ENCODE results near the gene CDH6. TPM values are rescaled to one million over a fixed set of nuclear protein-coding genes. Genes with fewer than 3 reads are reported as not detected.
A peak's percentile ranks its signal among the peaks of the same experiment; 100 is the strongest.

CDH6 gene
- total RNA-seq, 1 donor from 2014 or later, result 17.9 TPM

DNA sequence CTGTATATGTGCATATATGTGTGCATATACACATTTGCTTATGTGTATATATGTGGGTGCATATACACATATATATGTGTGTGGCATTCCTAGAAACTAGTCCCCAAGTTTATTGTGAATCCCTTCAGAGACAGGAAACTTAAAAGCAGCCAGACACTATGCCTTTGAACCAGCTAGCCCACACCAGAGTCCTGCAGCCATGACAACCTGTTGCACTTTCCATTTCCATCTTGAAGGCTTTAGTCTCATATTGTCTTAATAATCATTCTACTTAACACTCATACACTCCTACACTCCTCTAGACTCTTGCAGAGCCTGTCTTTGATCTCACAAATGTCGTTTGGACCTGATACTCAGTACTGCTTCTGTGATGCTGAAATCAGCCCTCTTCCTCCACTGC is 34.8 kb upstream of the CDH6 start:
- Mint-ChIP-seq H3K27me3 (ENCODE audit: insufficient read depth, low read depth) (peaks cover 30% of the 10 kb centered on the region), H3K4me3 (no peak overlapping the region), H3K9me3 (no peaks in the 10 kb centered on the region), H3K36me3 (no peaks in the 10 kb centered on the region), H3K27ac (no peak overlapping the region), H3K4me1 (peaks cover 73% of the 10 kb centered on the region)
- Histone ChIP-seq H3K9me3 (ENCODE audit: low read depth) (no peaks in the 10 kb centered on the region), H3K9ac (no peak overlapping the region), H3K4me2 (no peak overlapping the region), H3K4me3 (no peak overlapping the region), H3K79me2 (ENCODE audit: low read depth) (no peaks in the 10 kb centered on the region), H4K20me1 (ENCODE audit: low read depth) (no peaks in the 10 kb centered on the region), H3K4me1 (peaks cover 43% of the 10 kb centered on the region), H3F3A (ENCODE audit: low read depth) (peaks cover 14% of the 10 kb centered on the region), H3K36me3 (no peaks in the 10 kb centered on the region), H3K27ac (no peak overlapping the region), H2AFZ (replicated peaks) (no peak overlapping the region), H3K27me3 (no peaks in the 10 kb centered on the region)
- TF ChIP-seq EZH2 (IDR thresholded peaks at IDR 0.05), result no peak
- TF ChIP-seq, protein P1, sequence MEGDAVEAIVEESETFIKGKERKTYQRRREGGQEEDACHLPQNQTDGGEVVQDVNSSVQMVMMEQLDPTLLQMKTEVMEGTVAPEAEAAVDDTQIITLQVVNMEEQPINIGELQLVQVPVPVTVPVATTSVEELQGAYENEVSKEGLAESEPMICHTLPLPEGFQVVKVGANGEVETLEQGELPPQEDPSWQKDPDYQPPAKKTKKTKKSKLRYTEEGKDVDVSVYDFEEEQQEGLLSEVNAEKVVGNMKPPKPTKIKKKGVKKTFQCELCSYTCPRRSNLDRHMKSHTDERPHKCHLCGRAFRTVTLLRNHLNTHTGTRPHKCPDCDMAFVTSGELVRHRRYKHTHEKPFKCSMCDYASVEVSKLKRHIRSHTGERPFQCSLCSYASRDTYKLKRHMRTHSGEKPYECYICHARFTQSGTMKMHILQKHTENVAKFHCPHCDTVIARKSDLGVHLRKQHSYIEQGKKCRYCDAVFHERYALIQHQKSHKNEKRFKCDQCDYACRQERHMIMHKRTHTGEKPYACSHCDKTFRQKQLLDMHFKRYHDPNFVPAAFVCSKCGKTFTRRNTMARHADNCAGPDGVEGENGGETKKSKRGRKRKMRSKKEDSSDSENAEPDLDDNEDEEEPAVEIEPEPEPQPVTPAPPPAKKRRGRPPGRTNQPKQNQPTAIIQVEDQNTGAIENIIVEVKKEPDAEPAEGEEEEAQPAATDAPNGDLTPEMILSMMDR (IDR thresholded peaks at IDR 0.05), result no peak
- no peak for TF ChIP-seq EZH2phosphoT487 (IDR thresholded peaks at IDR 0.05)
- no peak for DNase-seq (ENCODE audit: low spot score)

DNA sequence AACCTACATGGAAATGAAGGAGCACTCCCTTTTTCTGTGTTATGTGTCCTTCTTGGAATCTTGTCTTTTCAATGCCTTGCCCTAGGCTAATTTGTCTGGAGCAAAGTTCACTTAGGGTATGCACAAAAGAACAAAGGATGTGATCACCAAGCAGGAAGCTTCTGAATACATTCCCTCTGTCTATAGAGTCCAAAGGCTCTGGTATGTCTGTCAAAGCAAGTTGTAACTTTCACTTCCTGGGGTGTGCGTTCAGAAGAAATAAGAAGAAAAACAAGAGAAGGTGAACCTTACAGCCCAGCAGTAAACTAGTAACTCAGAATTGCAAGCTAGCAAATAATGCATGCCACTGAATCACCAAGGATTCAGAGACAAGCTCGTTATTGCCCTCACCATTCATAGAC is 31.7 kb upstream of the CDH6 start:
- no peak overlapping the region for H3K9ac ChIP-seq
- H2AFZ ChIP-seq (replicated peaks), result no peak overlapping the region
- no peaks in the 10 kb centered on the region for H3K36me3 Mint-ChIP-seq
- H3K4me3 ChIP-seq, result peak overlapping the region; percentile 21
- H3K4me3 Mint-ChIP-seq, result peak overlapping the region; percentile 42
- H3K27ac Mint-ChIP-seq, result peak overlapping the region; percentile 40
- TF ChIP-seq EZH2 (IDR thresholded peaks at IDR 0.05) (no peak), EZH2phosphoT487 (IDR thresholded peaks at IDR 0.05) (no peak)
- TF ChIP-seq, protein P1 (IDR thresholded peaks at IDR 0.05), result no peak
- peak overlapping the region; percentile 67 for H3K4me2 ChIP-seq
- H3K27ac ChIP-seq, result peak overlapping the region; percentile 53
- H3K79me2 ChIP-seq (ENCODE audit: low read depth), result no peaks in the 10 kb centered on the region
- H3K4me1 Mint-ChIP-seq, result peaks cover 48% of the 10 kb centered on the region
- H3K36me3 ChIP-seq, result no peaks in the 10 kb centered on the region
- peaks cover 5% of the 10 kb centered on the region for H3K9me3 Mint-ChIP-seq
- H3K4me1 ChIP-seq, result peaks cover 30% of the 10 kb centered on the region
- H4K20me1 ChIP-seq (ENCODE audit: low read depth), result no peaks in the 10 kb centered on the region
- H3F3A ChIP-seq (ENCODE audit: low read depth), result peaks cover 14% of the 10 kb centered on the region
- DNase-seq (ENCODE audit: low spot score), result peak; percentile 85
- no peaks in the 10 kb centered on the region for H3K27me3 ChIP-seq
- H3K27me3 Mint-ChIP-seq (ENCODE audit: insufficient read depth, low read depth), result peaks cover 29% of the 10 kb centered on the region
- H3K9me3 ChIP-seq (ENCODE audit: low read depth), result no peaks in the 10 kb centered on the region

DNA sequence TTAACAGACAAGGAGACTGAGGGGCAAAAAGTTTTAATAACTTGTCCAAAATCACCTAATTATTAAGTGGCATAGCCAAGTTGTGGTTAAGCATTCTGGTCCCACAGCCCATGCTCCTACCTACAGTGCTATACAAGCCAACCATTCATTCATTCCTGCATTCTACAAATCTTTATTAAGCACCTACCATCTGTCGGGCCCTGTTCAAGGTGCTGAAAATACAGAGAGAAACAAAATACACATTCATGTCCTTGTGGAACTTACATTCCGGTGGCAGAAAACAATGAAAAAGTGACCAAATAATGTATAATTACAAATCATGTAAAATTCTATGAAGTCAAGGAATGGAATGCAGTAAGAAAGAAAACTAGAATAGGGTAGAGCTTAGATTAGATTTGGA is 27.8 kb upstream of the CDH6 start:
- H3K27me3 ChIP-seq, result no peaks in the 10 kb centered on the region
- H3K36me3 ChIP-seq, result no peaks in the 10 kb centered on the region
- Mint-ChIP-seq H3K27ac (no peak overlapping the region), H3K4me1 (peaks cover 23% of the 10 kb centered on the region), H3K4me3 (no peak overlapping the region), H3K36me3 (no peaks in the 10 kb centered on the region), H3K27me3 (ENCODE audit: insufficient read depth, low read depth) (peaks cover 14% of the 10 kb centered on the region), H3K9me3 (peaks cover 17% of the 10 kb centered on the region)
- TF ChIP-seq, protein P1 (IDR thresholded peaks at IDR 0.05), result no peak
- TF ChIP-seq EZH2phosphoT487 (IDR thresholded peaks at IDR 0.05) (no peak), EZH2 (IDR thresholded peaks at IDR 0.05) (no peak)
- no peak overlapping the region for H3K4me2 ChIP-seq
- no peak overlapping the region for H2AFZ ChIP-seq (replicated peaks)
- H3K27ac ChIP-seq, result no peak overlapping the region
- H3K9ac ChIP-seq, result no peak overlapping the region
- H4K20me1 ChIP-seq (ENCODE audit: low read depth), result no peaks in the 10 kb centered on the region
- H3K79me2 ChIP-seq (ENCODE audit: low read depth), result no peaks in the 10 kb centered on the region
- peaks cover 23% of the 10 kb centered on the region for H3K4me1 ChIP-seq
- no peaks in the 10 kb centered on the region for H3K9me3 ChIP-seq (ENCODE audit: low read depth)
- peak; percentile 6 for DNase-seq (ENCODE audit: low spot score)
- H3K4me3 ChIP-seq, result no peak overlapping the region
- peaks cover 14% of the 10 kb centered on the region for H3F3A ChIP-seq (ENCODE audit: low read depth)
